H1 (cell line): ENCODE data around the gene CAMTA1. TPM values are rescaled to one million over a fixed set of nuclear protein-coding genes. Genes with fewer than 3 reads are reported as not detected.

ENCODE experiments used
- CTBP2 ChIP-seq: IDR thresholded peaks from 2 replicates; pipeline ENCODE4 v1.7.0; 2011; ENCODE audit warnings: borderline replicate concordance, mild to moderate bottlenecking, moderate library complexity, mixed read lengths, low read length; ENCODE audit not compliant: insufficient read depth, insufficient read length
- KDM1A ChIP-seq: fragments of 200-600, 300-600 bp; sonication (generic); IDR thresholded peaks from 2 replicates; pipeline ENCODE4 v1.7.1; 2016; ENCODE audit warnings: mild to moderate bottlenecking, low read length, borderline replicate concordance
- MAFK ChIP-seq: IDR thresholded peaks from 2 replicates; pipeline ENCODE4 v1.6.1; 2012; ENCODE audit warnings: low read depth, mild to moderate bottlenecking, improper control_type of control experiment, low read length
- POU5F1 ChIP-seq: IDR thresholded peaks from 2 replicates; pipeline ENCODE4 v1.6.1; 2011; ENCODE audit warnings: low read depth, mild to moderate bottlenecking, low read length, moderate library complexity
- RXRA ChIP-seq: IDR thresholded peaks from 2 replicates; pipeline ENCODE4 v1.6.1; 2011; ENCODE audit warnings: low read depth, mild to moderate bottlenecking, low read length, moderate library complexity; ENCODE audit not compliant: insufficient read depth
- SIX5 ChIP-seq: IDR thresholded peaks from 2 replicates; pipeline ENCODE4 v1.6.1; 2011; ENCODE audit warnings: mild to moderate bottlenecking, low read depth, low read length
- TAF7 ChIP-seq: optimal IDR thresholded peaks from 2 replicates; pipeline ENCODE3; 2011; ENCODE audit warnings: low read depth, mild to moderate bottlenecking, inconsistent platforms, low read length, moderate library complexity, borderline replicate concordance
- ZNF274 ChIP-seq: IDR thresholded peaks from 2 replicates; pipeline ENCODE4 v1.7.0; 2012; ENCODE audit warnings: low read length, borderline replicate concordance; ENCODE audit errors: extremely low read depth
- polyA plus RNA-seq, 7 experiments: library from polyadenylated mRNA; depleted of rRNA in 3 of 7; stranded (reverse) in 5 of 7; unstranded in 2 of 7; fragments of >200 nt in 5 of 7; fragments of 200-250 nt in 2 of 7; gene quantifications; 1 replicate in 5 of 7; 2 replicates in 1 of 7; 4 replicates in 1 of 7; pipeline versions ENCODE4 v1.2.1 to v1.2.3, GENCODE V29; 2011 to 2013; ENCODE audit warnings: missing spikeins in 2 of 7, mixed read lengths in 2 of 7
- total RNA-seq: library from RNA; stranded (reverse); fragmentation: NEBNext Ultra II Directional; extraction: Animal tissue kit (Norgen Biotek cat#: 25700); gene quantifications from 2 replicates; pipeline ENCODE4 v1.2.1, GENCODE V29; 2021
- TF ChIP-seq, protein P1 (sequence below): fragments of 300-600 bp; sonication (generic); IDR thresholded peaks from 2 replicates; pipeline ENCODE4 v1.7.1; 2012; ENCODE audit warnings: low read length, moderate library complexity, mild to moderate bottlenecking, inconsistent platforms; ENCODE audit not compliant: insufficient replicate concordance

The CAMTA1 gene
- total and polyA plus RNA-seq, 2 of the 8 experiments (the other 6 are each of a cell fraction or from before 2014, with no cell fraction given): 65.0 to 119 TPM

DNA sequence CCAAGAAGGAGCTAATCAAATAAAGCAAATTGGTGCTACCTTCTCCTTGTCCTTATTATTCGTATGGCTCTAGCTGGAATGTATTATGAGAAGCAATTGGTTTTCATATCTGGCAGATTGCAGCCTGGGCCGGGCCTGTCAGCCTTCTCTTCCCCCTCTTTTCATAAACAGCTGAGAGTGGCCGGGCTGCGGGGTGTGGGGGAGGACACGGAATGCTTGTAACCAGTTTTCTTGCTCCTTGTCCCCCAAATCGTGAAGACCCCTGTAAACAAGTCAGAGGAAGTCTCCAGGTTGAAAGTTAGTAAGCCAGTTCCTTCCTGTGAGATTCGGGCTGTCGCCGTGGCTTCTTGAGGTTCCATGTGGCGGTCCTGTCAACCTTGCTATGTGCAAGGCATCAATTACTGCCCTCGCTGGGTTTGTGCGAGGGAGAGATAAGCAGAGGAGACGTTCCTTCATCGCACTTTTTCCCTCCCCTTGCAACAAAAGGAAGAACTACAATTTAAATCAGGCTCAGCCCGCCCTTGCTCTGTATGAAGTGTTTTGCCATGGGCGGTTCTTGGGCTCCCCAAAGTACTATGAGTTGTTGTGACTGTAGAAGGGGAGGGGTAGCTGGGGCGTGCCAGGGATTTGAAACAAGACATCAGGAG, 450.7 kb downstream of the CAMTA1 start (continued):
- TF ChIP-seq, protein P1, sequence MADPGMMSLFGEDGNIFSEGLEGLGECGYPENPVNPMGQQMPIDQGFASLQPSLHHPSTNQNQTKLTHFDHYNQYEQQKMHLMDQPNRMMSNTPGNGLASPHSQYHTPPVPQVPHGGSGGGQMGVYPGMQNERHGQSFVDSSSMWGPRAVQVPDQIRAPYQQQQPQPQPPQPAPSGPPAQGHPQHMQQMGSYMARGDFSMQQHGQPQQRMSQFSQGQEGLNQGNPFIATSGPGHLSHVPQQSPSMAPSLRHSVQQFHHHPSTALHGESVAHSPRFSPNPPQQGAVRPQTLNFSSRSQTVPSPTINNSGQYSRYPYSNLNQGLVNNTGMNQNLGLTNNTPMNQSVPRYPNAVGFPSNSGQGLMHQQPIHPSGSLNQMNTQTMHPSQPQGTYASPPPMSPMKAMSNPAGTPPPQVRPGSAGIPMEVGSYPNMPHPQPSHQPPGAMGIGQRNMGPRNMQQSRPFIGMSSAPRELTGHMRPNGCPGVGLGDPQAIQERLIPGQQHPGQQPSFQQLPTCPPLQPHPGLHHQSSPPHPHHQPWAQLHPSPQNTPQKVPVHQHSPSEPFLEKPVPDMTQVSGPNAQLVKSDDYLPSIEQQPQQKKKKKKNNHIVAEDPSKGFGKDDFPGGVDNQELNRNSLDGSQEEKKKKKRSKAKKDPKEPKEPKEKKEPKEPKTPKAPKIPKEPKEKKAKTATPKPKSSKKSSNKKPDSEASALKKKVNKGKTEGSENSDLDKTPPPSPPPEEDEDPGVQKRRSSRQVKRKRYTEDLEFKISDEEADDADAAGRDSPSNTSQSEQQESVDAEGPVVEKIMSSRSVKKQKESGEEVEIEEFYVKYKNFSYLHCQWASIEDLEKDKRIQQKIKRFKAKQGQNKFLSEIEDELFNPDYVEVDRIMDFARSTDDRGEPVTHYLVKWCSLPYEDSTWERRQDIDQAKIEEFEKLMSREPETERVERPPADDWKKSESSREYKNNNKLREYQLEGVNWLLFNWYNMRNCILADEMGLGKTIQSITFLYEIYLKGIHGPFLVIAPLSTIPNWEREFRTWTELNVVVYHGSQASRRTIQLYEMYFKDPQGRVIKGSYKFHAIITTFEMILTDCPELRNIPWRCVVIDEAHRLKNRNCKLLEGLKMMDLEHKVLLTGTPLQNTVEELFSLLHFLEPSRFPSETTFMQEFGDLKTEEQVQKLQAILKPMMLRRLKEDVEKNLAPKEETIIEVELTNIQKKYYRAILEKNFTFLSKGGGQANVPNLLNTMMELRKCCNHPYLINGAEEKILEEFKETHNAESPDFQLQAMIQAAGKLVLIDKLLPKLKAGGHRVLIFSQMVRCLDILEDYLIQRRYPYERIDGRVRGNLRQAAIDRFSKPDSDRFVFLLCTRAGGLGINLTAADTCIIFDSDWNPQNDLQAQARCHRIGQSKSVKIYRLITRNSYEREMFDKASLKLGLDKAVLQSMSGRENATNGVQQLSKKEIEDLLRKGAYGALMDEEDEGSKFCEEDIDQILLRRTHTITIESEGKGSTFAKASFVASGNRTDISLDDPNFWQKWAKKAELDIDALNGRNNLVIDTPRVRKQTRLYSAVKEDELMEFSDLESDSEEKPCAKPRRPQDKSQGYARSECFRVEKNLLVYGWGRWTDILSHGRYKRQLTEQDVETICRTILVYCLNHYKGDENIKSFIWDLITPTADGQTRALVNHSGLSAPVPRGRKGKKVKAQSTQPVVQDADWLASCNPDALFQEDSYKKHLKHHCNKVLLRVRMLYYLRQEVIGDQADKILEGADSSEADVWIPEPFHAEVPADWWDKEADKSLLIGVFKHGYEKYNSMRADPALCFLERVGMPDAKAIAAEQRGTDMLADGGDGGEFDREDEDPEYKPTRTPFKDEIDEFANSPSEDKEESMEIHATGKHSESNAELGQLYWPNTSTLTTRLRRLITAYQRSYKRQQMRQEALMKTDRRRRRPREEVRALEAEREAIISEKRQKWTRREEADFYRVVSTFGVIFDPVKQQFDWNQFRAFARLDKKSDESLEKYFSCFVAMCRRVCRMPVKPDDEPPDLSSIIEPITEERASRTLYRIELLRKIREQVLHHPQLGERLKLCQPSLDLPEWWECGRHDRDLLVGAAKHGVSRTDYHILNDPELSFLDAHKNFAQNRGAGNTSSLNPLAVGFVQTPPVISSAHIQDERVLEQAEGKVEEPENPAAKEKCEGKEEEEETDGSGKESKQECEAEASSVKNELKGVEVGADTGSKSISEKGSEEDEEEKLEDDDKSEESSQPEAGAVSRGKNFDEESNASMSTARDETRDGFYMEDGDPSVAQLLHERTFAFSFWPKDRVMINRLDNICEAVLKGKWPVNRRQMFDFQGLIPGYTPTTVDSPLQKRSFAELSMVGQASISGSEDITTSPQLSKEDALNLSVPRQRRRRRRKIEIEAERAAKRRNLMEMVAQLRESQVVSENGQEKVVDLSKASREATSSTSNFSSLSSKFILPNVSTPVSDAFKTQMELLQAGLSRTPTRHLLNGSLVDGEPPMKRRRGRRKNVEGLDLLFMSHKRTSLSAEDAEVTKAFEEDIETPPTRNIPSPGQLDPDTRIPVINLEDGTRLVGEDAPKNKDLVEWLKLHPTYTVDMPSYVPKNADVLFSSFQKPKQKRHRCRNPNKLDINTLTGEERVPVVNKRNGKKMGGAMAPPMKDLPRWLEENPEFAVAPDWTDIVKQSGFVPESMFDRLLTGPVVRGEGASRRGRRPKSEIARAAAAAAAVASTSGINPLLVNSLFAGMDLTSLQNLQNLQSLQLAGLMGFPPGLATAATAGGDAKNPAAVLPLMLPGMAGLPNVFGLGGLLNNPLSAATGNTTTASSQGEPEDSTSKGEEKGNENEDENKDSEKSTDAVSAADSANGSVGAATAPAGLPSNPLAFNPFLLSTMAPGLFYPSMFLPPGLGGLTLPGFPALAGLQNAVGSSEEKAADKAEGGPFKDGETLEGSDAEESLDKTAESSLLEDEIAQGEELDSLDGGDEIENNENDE: no peak
- TF ChIP-seq SIX5: no peak
- TF ChIP-seq CTBP2: no peak
- TF ChIP-seq POU5F1: no peak
- no peak for TF ChIP-seq RXRA
- TF ChIP-seq MAFK: no peak
- no peak for TF ChIP-seq KDM1A
- no peak for TF ChIP-seq TAF7
- TF ChIP-seq ZNF274: no peak
